Upper lobe of left lung (tissue), 4 donors: Measurements from ENCODE around the gene NLRP1.

ENCODE experiments used
- POLR2A ChIP-seq, 4 donors: fragments of 450-650 bp; IDR thresholded peaks; one replicate each; pipeline ENCODE4 v1.5.1; 2016 to 2017; ENCODE audit warnings: antibody characterized with exemption in 4 of 4, mild to moderate bottlenecking in 2 of 4
- TF ChIP-seq, protein P1 (sequence below), 6 experiments: fragments of 450-650 bp in 4 of 6; fragments of 200-600 bp in 2 of 6; sonication (generic) in 2 of 6; IDR thresholded peaks; one replicate each; pipeline ENCODE4 v1.5.1; 2016 to 2019; ENCODE audit warnings: antibody characterized with exemption in 6 of 6

DNA sequence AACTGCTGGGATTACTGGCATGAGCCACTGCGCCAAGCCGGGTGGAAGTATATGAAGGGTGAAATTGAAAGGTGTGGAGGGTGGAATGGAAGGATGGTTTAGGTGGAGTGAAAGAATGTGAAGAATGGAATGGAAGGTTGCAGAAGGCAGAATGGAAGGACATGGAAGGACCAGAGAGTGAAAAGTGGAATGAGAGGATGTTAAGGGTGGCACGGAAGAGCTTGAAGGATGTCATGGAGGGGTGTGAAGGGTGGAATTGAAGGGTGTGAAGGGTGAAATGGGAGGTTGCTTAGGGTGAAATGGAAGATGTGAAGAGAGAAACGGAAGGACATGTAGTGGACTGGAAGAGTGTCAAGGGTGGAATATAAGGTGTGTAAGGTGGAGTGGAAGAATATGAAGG, 81.8 kb downstream of the NLRP1 start:
- no peak for TF ChIP-seq POLR2A (IDR thresholded peaks at IDR 0.05)
- TF ChIP-seq, protein P1, sequence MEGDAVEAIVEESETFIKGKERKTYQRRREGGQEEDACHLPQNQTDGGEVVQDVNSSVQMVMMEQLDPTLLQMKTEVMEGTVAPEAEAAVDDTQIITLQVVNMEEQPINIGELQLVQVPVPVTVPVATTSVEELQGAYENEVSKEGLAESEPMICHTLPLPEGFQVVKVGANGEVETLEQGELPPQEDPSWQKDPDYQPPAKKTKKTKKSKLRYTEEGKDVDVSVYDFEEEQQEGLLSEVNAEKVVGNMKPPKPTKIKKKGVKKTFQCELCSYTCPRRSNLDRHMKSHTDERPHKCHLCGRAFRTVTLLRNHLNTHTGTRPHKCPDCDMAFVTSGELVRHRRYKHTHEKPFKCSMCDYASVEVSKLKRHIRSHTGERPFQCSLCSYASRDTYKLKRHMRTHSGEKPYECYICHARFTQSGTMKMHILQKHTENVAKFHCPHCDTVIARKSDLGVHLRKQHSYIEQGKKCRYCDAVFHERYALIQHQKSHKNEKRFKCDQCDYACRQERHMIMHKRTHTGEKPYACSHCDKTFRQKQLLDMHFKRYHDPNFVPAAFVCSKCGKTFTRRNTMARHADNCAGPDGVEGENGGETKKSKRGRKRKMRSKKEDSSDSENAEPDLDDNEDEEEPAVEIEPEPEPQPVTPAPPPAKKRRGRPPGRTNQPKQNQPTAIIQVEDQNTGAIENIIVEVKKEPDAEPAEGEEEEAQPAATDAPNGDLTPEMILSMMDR (IDR thresholded peaks at IDR 0.05) = no peak
